Peyer's patch (tissue), 4 donors: ENCODE results near the gene HDHD5.

Source experiments
- CTCF ChIP-seq, 6 experiments: fragments of 450-650 bp in 4 of 6; fragments of 200-600 bp in 2 of 6; sonication (generic) in 1 of 6; IDR thresholded peaks; one replicate each; pipeline ENCODE4 v1.5.1; 2017 to 2019; ENCODE audit warnings: antibody characterized with exemption in 6 of 6, mild to moderate bottlenecking in 3 of 6, moderate library complexity in 1 of 6
- POLR2A ChIP-seq, 2 donors: fragments of 450-650 bp; IDR thresholded peaks; one replicate each; pipeline ENCODE4 v1.5.1; 2017; ENCODE audit warnings: antibody characterized with exemption in 2 of 2, mild to moderate bottlenecking in 2 of 2, moderate library complexity in 2 of 2

- TF ChIP-seq CTCF (IDR thresholded peaks at IDR 0.05) (no peak), POLR2A (IDR thresholded peaks at IDR 0.05) (no peak)
These were observed 39.3 kb upstream of the HDHD5 start for GRCh38 chr22:17198170-17199002.
